GM12875 (cell line): ENCODE results near the gene PACC1.
A peak's percentile ranks its signal among the peaks of the same experiment; 100 is the strongest.

Experiments
- H3K4me3 ChIP-seq: one replicate; pipeline ENCODE4 v1.5.1; 2011; ENCODE audit warnings: low read depth, low read length, control low read depth
- TF ChIP-seq, protein P1 (sequence below): IDR thresholded peaks from 2 replicates; pipeline ENCODE4 v1.5.1; 2011; ENCODE audit warnings: low read depth, mild to moderate bottlenecking, control low read depth, inconsistent platforms, low read length, moderate library complexity, borderline replicate concordance; ENCODE audit not compliant: insufficient read depth

PACC1 gene

DNA sequence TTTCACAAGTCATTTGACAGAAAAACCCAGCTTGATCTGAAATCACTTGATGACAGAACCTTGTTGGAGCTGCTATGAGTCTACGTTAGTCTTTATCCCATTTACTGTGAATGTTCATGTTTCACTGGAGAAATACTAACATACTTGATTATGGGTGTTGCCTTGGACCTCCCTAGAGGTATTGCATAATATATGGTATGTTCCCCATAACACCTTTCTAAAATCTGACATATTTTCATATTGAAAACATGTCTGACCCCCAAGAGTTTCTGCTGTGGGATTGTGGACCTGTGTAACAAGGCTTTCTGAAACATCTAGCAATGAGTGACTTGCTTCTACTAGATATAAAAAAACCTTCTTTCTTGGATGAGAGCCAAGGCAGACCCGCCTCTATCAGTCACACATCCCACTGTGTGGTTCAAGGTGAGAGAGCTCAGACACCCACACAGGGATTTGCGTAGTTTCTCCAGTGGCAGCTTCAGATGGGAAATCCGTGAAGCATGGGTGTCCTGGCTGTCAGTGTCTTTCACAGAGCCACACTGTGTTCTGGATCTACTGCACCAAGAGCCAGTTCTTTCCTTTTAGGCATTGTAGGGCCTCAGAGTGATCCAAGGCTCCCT, 22.6 kb upstream of the PACC1 start:
- TF ChIP-seq, protein P1, sequence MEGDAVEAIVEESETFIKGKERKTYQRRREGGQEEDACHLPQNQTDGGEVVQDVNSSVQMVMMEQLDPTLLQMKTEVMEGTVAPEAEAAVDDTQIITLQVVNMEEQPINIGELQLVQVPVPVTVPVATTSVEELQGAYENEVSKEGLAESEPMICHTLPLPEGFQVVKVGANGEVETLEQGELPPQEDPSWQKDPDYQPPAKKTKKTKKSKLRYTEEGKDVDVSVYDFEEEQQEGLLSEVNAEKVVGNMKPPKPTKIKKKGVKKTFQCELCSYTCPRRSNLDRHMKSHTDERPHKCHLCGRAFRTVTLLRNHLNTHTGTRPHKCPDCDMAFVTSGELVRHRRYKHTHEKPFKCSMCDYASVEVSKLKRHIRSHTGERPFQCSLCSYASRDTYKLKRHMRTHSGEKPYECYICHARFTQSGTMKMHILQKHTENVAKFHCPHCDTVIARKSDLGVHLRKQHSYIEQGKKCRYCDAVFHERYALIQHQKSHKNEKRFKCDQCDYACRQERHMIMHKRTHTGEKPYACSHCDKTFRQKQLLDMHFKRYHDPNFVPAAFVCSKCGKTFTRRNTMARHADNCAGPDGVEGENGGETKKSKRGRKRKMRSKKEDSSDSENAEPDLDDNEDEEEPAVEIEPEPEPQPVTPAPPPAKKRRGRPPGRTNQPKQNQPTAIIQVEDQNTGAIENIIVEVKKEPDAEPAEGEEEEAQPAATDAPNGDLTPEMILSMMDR: no peak
- H3K4me3 ChIP-seq: no peak overlapping the region

DNA sequence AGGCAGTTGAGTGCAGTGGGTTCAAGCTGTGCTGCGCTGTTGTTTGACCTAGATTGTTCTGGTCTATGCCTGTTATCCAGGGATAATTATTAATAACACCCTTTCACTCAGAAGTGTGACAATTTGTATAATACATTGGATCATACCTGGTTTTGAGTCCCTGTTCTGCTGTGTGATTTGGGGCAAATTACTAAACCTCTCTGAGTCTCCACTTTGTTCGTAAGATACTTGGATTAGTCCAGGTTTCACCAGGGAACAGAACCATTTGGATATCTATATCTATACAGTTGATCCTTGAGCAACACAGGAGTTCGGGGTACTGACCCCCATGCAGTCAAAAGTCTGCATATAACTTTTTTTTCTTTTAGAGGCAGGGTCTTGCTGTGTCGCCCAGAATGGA, 20.3 kb upstream of the PACC1 start:
- TF ChIP-seq, protein P1: no peak
- no peak overlapping the region for H3K4me3 ChIP-seq

DNA sequence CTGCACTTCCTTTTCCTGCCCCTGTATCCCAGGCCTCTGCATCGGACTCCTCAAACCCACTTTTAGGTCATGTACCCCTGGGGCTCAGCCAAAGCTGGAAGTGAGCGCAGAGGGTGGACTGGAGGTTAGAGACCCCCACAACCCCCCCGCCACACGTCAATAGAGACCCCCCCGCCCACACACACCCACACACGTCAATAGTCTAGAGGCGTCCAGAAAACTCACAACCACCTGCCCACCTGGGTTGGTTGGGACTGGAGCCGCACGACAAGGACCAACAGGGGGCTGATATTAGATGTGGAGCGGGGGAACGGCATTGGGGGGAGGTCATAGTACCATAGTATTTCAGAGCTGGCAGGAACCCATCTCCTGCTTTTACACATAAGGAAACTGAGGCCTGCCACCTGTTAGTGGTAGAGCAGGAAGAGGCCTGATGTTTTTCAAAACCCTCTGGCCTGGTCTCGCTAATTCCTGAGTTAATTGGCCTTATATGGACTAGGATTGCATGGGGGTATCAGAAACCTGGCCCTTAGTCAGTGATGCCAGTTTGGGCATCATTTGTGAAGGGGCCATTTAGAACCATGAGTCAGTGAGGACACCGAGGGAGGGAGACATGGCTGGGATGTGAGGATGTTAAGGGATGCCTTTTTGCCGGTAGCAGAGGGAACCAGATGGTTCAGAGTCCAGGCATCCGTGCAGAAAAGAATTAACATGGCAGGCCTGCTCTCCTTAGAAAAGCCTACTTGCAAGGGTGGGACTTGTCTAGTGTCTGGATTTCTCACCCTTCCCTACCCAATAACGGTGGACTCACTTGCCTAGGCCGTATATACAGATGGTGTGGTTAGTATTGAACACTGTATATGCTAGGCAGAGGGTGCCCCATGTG, 19.1 kb upstream of the PACC1 start:
- TF ChIP-seq, protein P1: no peak
- H3K4me3 ChIP-seq: peak overlapping the region; percentile 70

DNA sequence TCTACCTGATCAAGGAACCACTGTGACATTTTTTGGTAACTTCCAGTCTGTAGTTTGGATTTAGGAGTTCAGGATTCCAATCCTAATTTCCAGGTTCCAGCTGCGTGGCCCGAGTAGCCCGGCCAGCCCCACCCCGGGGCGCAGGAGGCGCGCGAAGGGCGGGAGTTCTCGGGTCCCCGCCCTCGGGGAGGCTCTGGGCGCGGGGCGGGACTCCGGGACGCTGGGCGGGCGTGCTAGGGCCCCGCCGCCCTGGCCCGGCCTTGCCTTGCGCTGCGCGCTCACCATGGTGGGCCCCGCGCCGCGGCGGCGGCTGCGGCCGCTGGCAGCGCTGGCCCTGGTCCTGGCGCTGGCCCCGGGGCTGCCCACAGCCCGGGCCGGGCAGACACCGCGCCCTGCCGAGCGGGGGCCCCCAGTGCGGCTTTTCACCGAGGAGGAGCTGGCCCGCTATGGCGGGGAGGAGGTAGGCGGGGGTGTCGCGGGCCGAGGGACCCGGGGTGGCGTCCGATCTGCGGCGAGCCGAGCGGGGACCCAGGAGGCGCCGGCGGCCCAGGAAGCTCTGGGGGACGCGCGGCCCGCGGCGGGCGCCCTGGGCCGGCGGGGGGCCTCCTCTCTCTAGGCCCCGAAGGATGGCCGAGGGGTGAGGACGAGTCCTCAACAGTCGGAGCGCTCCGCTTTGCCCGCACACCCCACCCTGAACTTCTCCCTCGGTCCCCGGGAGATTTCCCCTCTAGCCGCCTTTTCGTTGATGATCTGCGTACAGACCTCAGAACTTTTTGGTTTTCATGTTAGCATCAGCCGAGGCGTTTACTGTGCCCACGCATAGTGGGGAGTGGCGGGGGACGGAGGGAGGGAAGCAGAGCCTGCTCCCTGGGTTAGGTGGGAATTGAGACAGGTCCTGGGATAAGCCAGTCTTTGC, 18.2 kb upstream of the PACC1 start, which contains the start of gene NENF:
Gene NENF (plus strand): TSS at position 260 of the 916 bp plus-strand sequence. CDS start 24 bp downstream, at position 284.
- peak within 1 kb of the TSS; percentile 70 for H3K4me3 ChIP-seq

DNA sequence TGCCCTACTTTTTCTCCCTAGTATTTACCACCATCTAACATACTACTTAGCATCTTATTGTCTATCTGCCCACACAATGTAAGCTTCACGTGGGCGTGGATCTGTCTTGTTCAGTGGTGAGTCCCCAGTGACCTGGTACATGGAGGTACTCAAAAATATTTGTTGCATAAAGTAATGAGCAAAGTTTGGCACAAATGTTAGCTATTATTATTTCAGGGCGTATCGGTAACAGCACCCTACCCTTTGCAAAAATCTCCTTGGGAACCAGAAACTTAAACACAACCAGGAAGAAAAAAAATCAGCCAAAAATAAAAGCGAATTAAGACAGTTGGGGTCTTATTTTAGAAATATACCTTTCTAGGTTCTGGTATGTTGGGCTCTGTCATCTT, 17.6 kb upstream of the PACC1 start:
- TF ChIP-seq, protein P1: no peak
- H3K4me3 ChIP-seq: peak overlapping the region; percentile 70

More for the DNA sequence above, 18.2 kb upstream of the PACC1 start, which contains the start of gene NENF:
- TF ChIP-seq, protein P1: no peak

DNA sequence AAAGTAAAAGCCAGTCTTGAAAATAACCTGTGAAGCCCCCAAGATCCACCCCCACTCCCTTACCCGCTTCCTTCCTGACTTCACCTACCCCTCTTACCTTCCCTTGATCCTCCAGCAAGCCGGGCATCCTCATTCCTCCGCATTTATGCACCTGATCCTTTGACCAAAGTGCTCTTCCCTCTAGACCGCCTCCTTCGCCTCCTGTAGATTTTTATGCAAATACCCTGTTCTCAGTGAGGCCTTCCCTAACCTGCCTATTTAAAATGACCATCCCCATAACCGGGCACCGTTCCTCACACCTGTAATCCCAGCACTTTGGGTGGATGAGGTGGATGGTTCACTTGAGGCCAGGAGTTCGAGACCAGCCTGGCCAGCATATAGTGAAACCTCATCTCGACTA, 17.0 kb upstream of the PACC1 start:
- no peak overlapping the region for H3K4me3 ChIP-seq
- TF ChIP-seq, protein P1: no peak
